Measurements from ENCODE around the gene CAV3. TPM values are rescaled to one million over a fixed set of nuclear protein-coding genes. Genes with fewer than 3 reads are reported as not detected.
"Not testable (repeated sequence)": the region's sequence is repeated elsewhere in the genome, so short reads cannot be mapped to it uniquely, and the experiment has no call there.

The CAV3 gene
- total RNA-seq = not detected
- polyA plus RNA-seq (2013, experiment 1 of 2) = not detected
- 6.9 TPM for polyA plus RNA-seq (2013, experiment 2 of 2)
- total RNA-seq = 0 to 0.13 (median 0) reads per million in 172 experiments

GRCh38 chr3:8733332-8734094 is at the start of gene CAV3:
Gene CAV3 (plus strand): TSS chr3:8733802. CDS start chr3:8733877, 75 bp downstream.
- Histone ChIP-seq H3K27me3 (ENCODE audit: control insufficient read depth in 1 of 2, insufficient read depth in 2 of 2, low read length in 2 of 2) (no peaks in the 10 kb centered on the region), H3K4me1 (ENCODE audit: insufficient read depth, low read length) (no peaks in the 10 kb centered on the region), H3K9me3 (ENCODE audit: control insufficient read depth in 1 of 2, insufficient read depth in 1 of 2, low read length in 2 of 2) (no peaks in the 10 kb centered on the region), H3K36me3 (ENCODE audit: insufficient read depth, low read length) (no peaks in the 10 kb centered on the region), H3K27ac (ENCODE audit: low read depth in 1 of 2, low read length in 2 of 2) (no peak within 1 kb of the TSS), H3K4me3 (ENCODE audit: low read length) (no peak within 1 kb of the TSS)
- POLR2A ChIA-PET = no interaction called here
- intact Hi-C loops (cut with DNase I, micrococcal nuclease) = no loop called here
- CTCF ChIA-PET = no interaction called here
- no peaks in the 10 kb centered on the region for H3K36me3 Mint-ChIP-seq (ENCODE audit: low read depth)
- no peak for ATAC-seq (ENCODE audit: poor library complexity)
- no peak within 1 kb of the TSS for H3K4me3 Mint-ChIP-seq
- no peak for TF ChIP-seq CTCF (IDR thresholded peaks at IDR 0.05)
- no peaks in the 10 kb centered on the region for H3K9me3 Mint-ChIP-seq
- DNase-seq = no peak
- no peak within 1 kb of the TSS for H3K27ac Mint-ChIP-seq
- H3K27me3 Mint-ChIP-seq = peaks cover 11% of the 10 kb centered on the region
- H3K4me1 Mint-ChIP-seq (ENCODE audit: low read depth) = no peaks in the 10 kb centered on the region

GRCh38 chr3:8684992-8685391 is 48.6 kb upstream of the CAV3 start:
- H3K4me3 Mint-ChIP-seq; ATAC-seq (ENCODE audit: poor library complexity); H3K4me1 Mint-ChIP-seq (ENCODE audit: low read depth); H3K36me3 Mint-ChIP-seq (ENCODE audit: low read depth); H3K36me3 ChIP-seq (ENCODE audit: insufficient read depth, low read length); H3K27ac Mint-ChIP-seq; H3K27me3 ChIP-seq (ENCODE audit: control insufficient read depth in 1 of 2, insufficient read depth in 2 of 2, low read length in 2 of 2); H3K27me3 Mint-ChIP-seq; H3K4me1 ChIP-seq (ENCODE audit: insufficient read depth, low read length); POLR2A ChIA-PET; H3K9me3 Mint-ChIP-seq; intact Hi-C loops (cut with DNase I, micrococcal nuclease); H3K9me3 ChIP-seq (ENCODE audit: control insufficient read depth in 1 of 2, insufficient read depth in 1 of 2, low read length in 2 of 2); DNase-seq; H3K4me3 ChIP-seq (ENCODE audit: low read length); CTCF ChIA-PET; H3K27ac ChIP-seq (ENCODE audit: low read depth in 1 of 2, low read length in 2 of 2): not testable (repeated sequence)

GRCh38 chr3:8691295-8691694 is 42.3 kb upstream of the CAV3 start:
- H3K9me3 Mint-ChIP-seq; DNase-seq; H3K4me1 ChIP-seq (ENCODE audit: insufficient read depth, low read length); H3K36me3 ChIP-seq (ENCODE audit: insufficient read depth, low read length); H3K27ac Mint-ChIP-seq; H3K27me3 ChIP-seq (ENCODE audit: control insufficient read depth in 1 of 2, insufficient read depth in 2 of 2, low read length in 2 of 2); ATAC-seq (ENCODE audit: poor library complexity); intact Hi-C loops (cut with DNase I, micrococcal nuclease); H3K27me3 Mint-ChIP-seq; H3K4me3 Mint-ChIP-seq; H3K27ac ChIP-seq (ENCODE audit: low read depth in 1 of 2, low read length in 2 of 2); H3K36me3 Mint-ChIP-seq (ENCODE audit: low read depth); H3K4me1 Mint-ChIP-seq (ENCODE audit: low read depth); CTCF ChIA-PET; H3K9me3 ChIP-seq (ENCODE audit: control insufficient read depth in 1 of 2, insufficient read depth in 1 of 2, low read length in 2 of 2); POLR2A ChIA-PET; H3K4me3 ChIP-seq (ENCODE audit: low read length): not testable (repeated sequence)

GRCh38 chr3:8702560-8702959 is 31.0 kb upstream of the CAV3 start:
- intact Hi-C loops (cut with DNase I, micrococcal nuclease) = no loop called here
- no peak for ATAC-seq (ENCODE audit: poor library complexity)
- Histone ChIP-seq H3K27me3 (ENCODE audit: control insufficient read depth in 1 of 2, insufficient read depth in 2 of 2, low read length in 2 of 2) (peaks cover 0 to 2% of the 10 kb centered on the region in 2 experiments), H3K36me3 (ENCODE audit: insufficient read depth, low read length) (no peaks in the 10 kb centered on the region), H3K9me3 (ENCODE audit: control insufficient read depth in 1 of 2, insufficient read depth in 1 of 2, low read length in 2 of 2) (peaks cover 0 to 4% of the 10 kb centered on the region in 2 experiments), H3K4me1 (ENCODE audit: insufficient read depth, low read length) (no peaks in the 10 kb centered on the region), H3K27ac (ENCODE audit: low read depth in 1 of 2, low read length in 2 of 2) (no peak overlapping the region), H3K4me3 (ENCODE audit: low read length) (no peak overlapping the region)
- Mint-ChIP-seq H3K4me3 (no peak overlapping the region), H3K27me3 (no peaks in the 10 kb centered on the region), H3K4me1 (ENCODE audit: low read depth) (no peaks in the 10 kb centered on the region), H3K27ac (no peak overlapping the region), H3K9me3 (no peaks in the 10 kb centered on the region), H3K36me3 (ENCODE audit: low read depth) (no peaks in the 10 kb centered on the region)
- ChIA-PET POLR2A (no interaction called here), CTCF (no interaction called here)
- no peak for DNase-seq
- no peak for TF ChIP-seq CTCF (IDR thresholded peaks at IDR 0.05)

Data from CD4-positive, alpha-beta T cell (primary cell).